Loucy (cell line): ENCODE data around the gene AGBL1.

ENCODE experiments used
- H2AFZ ChIP-seq: fragments of 200-600 bp; sonication (generic); 2 replicates; pipeline ENCODE4 v1.6.0; 2016; ENCODE audit warnings: antibody characterized with exemption, mild to moderate bottlenecking, low read length, moderate library complexity
- H3F3A ChIP-seq: fragments of 200-600 bp; 2 replicates; pipeline ENCODE4 v1.6.0; 2016; ENCODE audit warnings: antibody characterized with exemption, low read depth, mild to moderate bottlenecking
- H3K27me3 ChIP-seq: fragments of 200-600 bp; sonication (generic); 2 replicates; pipeline ENCODE4 v1.6.1; 2014; ENCODE audit warnings: low read length, mild to moderate bottlenecking; ENCODE audit not compliant: insufficient read depth, poor library complexity, severe bottlenecking
- H3K36me3 ChIP-seq: fragments of 200-600 bp; sonication (generic); 2 replicates; pipeline ENCODE4 v1.6.1; 2016; ENCODE audit warnings: low read length; ENCODE audit not compliant: insufficient read depth
- H3K4me1 ChIP-seq: fragments of 200-600 bp; sonication (generic); 2 replicates; pipeline ENCODE4 v1.5.1; 2014; ENCODE audit warnings: low read length, mild to moderate bottlenecking; ENCODE audit not compliant: insufficient read depth, poor library complexity, severe bottlenecking
- H3K4me2 ChIP-seq: fragments of 200-600 bp; sonication (generic); 2 replicates; pipeline ENCODE4 v1.6.0; 2014; ENCODE audit warnings: antibody characterized with exemption, low read length, low read depth, mild to moderate bottlenecking; ENCODE audit not compliant: poor library complexity, severe bottlenecking
- H3K4me3 ChIP-seq: fragments of 200-600 bp; sonication (generic); 2 replicates; pipeline ENCODE4 v1.5.1; 2014; ENCODE audit warnings: low read length, mild to moderate bottlenecking, mixed read lengths; ENCODE audit not compliant: poor library complexity, severe bottlenecking
- H3K79me2 ChIP-seq: fragments of 200-600 bp; sonication (generic); 2 replicates; pipeline ENCODE4 v1.6.1; 2014; ENCODE audit warnings: low read length; ENCODE audit not compliant: insufficient read depth
- H3K9ac ChIP-seq: fragments of 200-600 bp; sonication (generic); 2 replicates; pipeline ENCODE4 v1.6.0; 2014; ENCODE audit warnings: mild to moderate bottlenecking, low read depth, low read length, moderate library complexity; ENCODE audit not compliant: poor library complexity, severe bottlenecking
- H3K9me2 ChIP-seq: fragments of 200-600 bp; sonication (generic); replicated peaks from 2 replicates; pipeline ENCODE4 v1.6.1; 2016; ENCODE audit warnings: low read depth, low read length, mixed read lengths
- H3K9me3 ChIP-seq: fragments of 200-600 bp; sonication (generic); 2 replicates; pipeline ENCODE4 v1.6.1; 2014; ENCODE audit warnings: mild to moderate bottlenecking, antibody characterized with exemption, low read length, low read depth; ENCODE audit not compliant: insufficient read depth
- H4K20me1 ChIP-seq: fragments of 200-600 bp; sonication (generic); 2 replicates; pipeline ENCODE4 v1.6.0; 2014; ENCODE audit warnings: antibody characterized with exemption, low read length, mild to moderate bottlenecking; ENCODE audit not compliant: insufficient read depth, poor library complexity, severe bottlenecking
- CTCF ChIP-seq: fragments of 200-600 bp; sonication (generic); conservative IDR thresholded peaks from 2 replicates; pipeline ENCODE4 v1.5.1; 2014; ENCODE audit warnings: mild to moderate bottlenecking, antibody characterized with exemption, low read length
- EZH2phosphoT487 ChIP-seq: fragments of 200-600 bp; IDR thresholded peaks from 2 replicates; pipeline ENCODE4 v1.6.1; 2018; ENCODE audit warnings: antibody characterized with exemption, mild to moderate bottlenecking, moderate library complexity, borderline replicate concordance

The AGBL1 gene

GRCh38 chr15:86349565-86349964, 269.9 kb downstream of the AGBL1 start:
- no peaks in the 10 kb centered on the region for H3K36me3 ChIP-seq
- no peaks in the 10 kb centered on the region for H4K20me1 ChIP-seq
- H3K4me1 ChIP-seq, result no peaks in the 10 kb centered on the region
- no peaks in the 10 kb centered on the region for H3K79me2 ChIP-seq
- H3K4me3 ChIP-seq, result no peak overlapping the region
- peaks cover 2% of the 10 kb centered on the region; the same call in 1 of the 2 replicates for H3K9me3 ChIP-seq
- H3K27me3 ChIP-seq, result no peaks in the 10 kb centered on the region
- no peak overlapping the region for H3K4me2 ChIP-seq
- no peak overlapping the region for H2AFZ ChIP-seq
- H3K9ac ChIP-seq, result no peak overlapping the region
- TF ChIP-seq EZH2phosphoT487 (no peak), CTCF (no peak)
- no peaks in the 10 kb centered on the region for H3F3A ChIP-seq
- H3K9me2 ChIP-seq, result no peaks in the 10 kb centered on the region

GRCh38 chr15:86353213-86353612, 273.5 kb downstream of the AGBL1 start:
- no peaks in the 10 kb centered on the region for H3K9me2 ChIP-seq
- H3K9me3 ChIP-seq, result peaks cover 2% of the 10 kb centered on the region; the same call in 1 of the 2 replicates
- H3K4me1 ChIP-seq, result no peaks in the 10 kb centered on the region
- H3K36me3 ChIP-seq, result no peaks in the 10 kb centered on the region
- no peak overlapping the region for H2AFZ ChIP-seq
- H3K4me2 ChIP-seq, result no peak overlapping the region
- TF ChIP-seq EZH2phosphoT487 (no peak), CTCF (no peak)
- H3K27me3 ChIP-seq, result no peaks in the 10 kb centered on the region
- H3K4me3 ChIP-seq, result no peak overlapping the region
- no peaks in the 10 kb centered on the region for H3F3A ChIP-seq
- no peaks in the 10 kb centered on the region for H4K20me1 ChIP-seq
- H3K79me2 ChIP-seq, result no peaks in the 10 kb centered on the region
- no peak overlapping the region for H3K9ac ChIP-seq

GRCh38 chr15:86355361-86355760, 275.7 kb downstream of the AGBL1 start:
- Histone ChIP-seq H2AFZ (no peak overlapping the region), H3F3A (no peaks in the 10 kb centered on the region), H3K4me3 (no peak overlapping the region), H3K9ac (no peak overlapping the region), H3K4me2 (no peak overlapping the region), H3K4me1 (no peaks in the 10 kb centered on the region), H3K79me2 (no peaks in the 10 kb centered on the region), H3K27me3 (no peaks in the 10 kb centered on the region), H3K9me2 (no peaks in the 10 kb centered on the region), H3K9me3 (peaks cover 2% of the 10 kb centered on the region; the same call in 1 of the 2 replicates), H3K36me3 (no peaks in the 10 kb centered on the region), H4K20me1 (no peaks in the 10 kb centered on the region)
- TF ChIP-seq EZH2phosphoT487 (no peak), CTCF (no peak)
